ENCODE data around the gene PDE12.
"Not testable (repeated sequence)": the region's sequence is repeated elsewhere in the genome, so short reads cannot be mapped to it uniquely, and the experiment has no call there.

Gene PDE12

GRCh38 chr3:57586778-57587177 is 30.7 kb downstream of the PDE12 start:
- no peak for DNase-seq

- DNase-seq = no peak
Observed at GRCh38 chr3:57587905-57588304, 31.8 kb downstream of the PDE12 start.

GRCh38 chr3:57592306-57592705 is 36.2 kb downstream of the PDE12 start:
- DNase-seq = no peak

GRCh38 chr3:57594144-57594543 is 38.1 kb downstream of the PDE12 start:
- no peak for DNase-seq

- DNase-seq = no peak
Observed at GRCh38 chr3:57594576-57594975, 38.5 kb downstream of the PDE12 start.

GRCh38 chr3:57596495-57597126 is 40.5 kb downstream of the PDE12 start:
- peak; percentile 55 for DNase-seq

- DNase-seq = peak; percentile 99
Observed at GRCh38 chr3:57597127-57597923, 41.3 kb downstream of the PDE12 start, which contains the start of gene ARF4. ARF4 (minus strand) TSS chr3:57597344; CDS start chr3:57597140, 204 bp downstream.

- DNase-seq = no peak
Observed at GRCh38 chr3:57598765-57599360, 42.8 kb downstream of the PDE12 start.

- DNase-seq = no peak
Observed at GRCh38 chr3:57600195-57600594, 44.1 kb downstream of the PDE12 start.

GRCh38 chr3:57604971-57605370 is 48.9 kb downstream of the PDE12 start:
- no peak for DNase-seq

GRCh38 chr3:57605683-57606082 is 49.6 kb downstream of the PDE12 start:
- no peak for DNase-seq

- DNase-seq = not testable (repeated sequence)
Observed at GRCh38 chr3:57611870-57612269, 55.8 kb downstream of the PDE12 start.

- no peak for DNase-seq
Observed at GRCh38 chr3:57616233-57616632, 60.2 kb downstream of the PDE12 start.

All from stimulated activated CD4-positive, alpha-beta T cell treated with anti-CD3 and anti-CD28 coated beads, Interleukin-4, amount 100 ng/mL, for 24 hours (primary cell).